GM23338 (cell line): Measurements from ENCODE around the gene NCAPG. TPM values are rescaled to one million over a fixed set of nuclear protein-coding genes. Genes with fewer than 3 reads are reported as not detected.

ENCODE experiments used
- ATAC-seq: fragments of 200-7000 bp; cut with Tn5 transposase; 3 replicates; pipeline ENCODE4 v1.9.1; 2020
- DNase-seq: peaks from one replicate; pipeline ENCODE4 v3.0.0-alpha.2; 2015; ENCODE audit warnings: low spot score
- H2AFZ ChIP-seq: fragments of 200-600 bp; sonication (generic); 2 replicates; pipeline ENCODE4 v1.8.0; 2016; ENCODE audit warnings: antibody characterized with exemption, mild to moderate bottlenecking, moderate library complexity
- H3F3A ChIP-seq: fragments of 200-600 bp; sonication (generic); replicated peaks from 2 replicates; pipeline ENCODE4 v1.8.0; 2017; ENCODE audit warnings: antibody characterized with exemption, mixed run types, low read depth
- H3K27ac ChIP-seq: fragments of 200-600 bp; sonication (generic); 2 replicates; pipeline ENCODE4 v1.6.1; 2016; ENCODE audit warnings: low read depth
- H3K27me3 ChIP-seq: fragments of 200-600 bp; sonication (generic); 2 replicates; pipeline ENCODE4 v1.8.0; 2016; ENCODE audit warnings: mild to moderate bottlenecking, mixed run types, moderate library complexity; ENCODE audit not compliant: insufficient read depth
- H3K36me3 ChIP-seq: fragments of 200-600 bp; sonication (generic); 2 replicates; pipeline ENCODE4 v1.8.0; 2016; ENCODE audit warnings: mild to moderate bottlenecking; ENCODE audit not compliant: insufficient read depth
- H3K4me1 ChIP-seq: fragments of 200-600 bp; sonication (generic); 2 replicates; pipeline ENCODE4 v1.8.0; 2016; ENCODE audit warnings: mild to moderate bottlenecking, moderate library complexity; ENCODE audit not compliant: insufficient read depth
- H3K4me2 ChIP-seq: fragments of 200-600 bp; sonication (generic); 2 replicates; pipeline ENCODE4 v1.7.1; 2017; ENCODE audit warnings: mixed run types
- H3K4me3 ChIP-seq: fragments of 200-600 bp; sonication (generic); 2 replicates; pipeline ENCODE4 v1.6.1; 2016; ENCODE audit warnings: mixed run types
- H3K79me2 ChIP-seq: fragments of 200-600 bp; sonication (generic); replicated peaks from 2 replicates; pipeline ENCODE4 v1.8.0; 2017; ENCODE audit warnings: mild to moderate bottlenecking; ENCODE audit not compliant: insufficient read depth
- H3K9me2 ChIP-seq: fragments of 200-600 bp; sonication (generic); 2 replicates; pipeline ENCODE4 v1.8.0; 2017; ENCODE audit not compliant: insufficient read depth
- H4K20me1 ChIP-seq: fragments of 200-600 bp; sonication (generic); replicated peaks from 2 replicates; pipeline ENCODE4 v1.8.0; 2017; ENCODE audit warnings: mild to moderate bottlenecking; ENCODE audit not compliant: insufficient read depth
- H3K27ac Mint-ChIP-seq: 2 replicates; pipeline ENCODE4 v1.8.0; 2020; ENCODE audit warnings: inconsistent platforms, mild to moderate bottlenecking, moderate library complexity, mixed read lengths
- H3K27me3 Mint-ChIP-seq: 3 replicates; pipeline ENCODE4 v1.8.0; 2022; ENCODE audit warnings: low read depth, mild to moderate bottlenecking, moderate library complexity, mixed read lengths, inconsistent platforms; ENCODE audit not compliant: insufficient read depth, poor library complexity
- H3K36me3 Mint-ChIP-seq: 3 replicates; pipeline ENCODE4 v1.8.0; 2021; ENCODE audit warnings: low read depth, mild to moderate bottlenecking, inconsistent platforms, moderate library complexity, mixed read lengths
- H3K4me1 Mint-ChIP-seq: 3 replicates; pipeline ENCODE4 v1.8.0; 2020; ENCODE audit warnings: mild to moderate bottlenecking, inconsistent platforms, mixed read lengths
- H3K4me3 Mint-ChIP-seq: 3 replicates; pipeline ENCODE4 v1.8.0; 2021; ENCODE audit warnings: moderate library complexity, mild to moderate bottlenecking, inconsistent platforms, mixed read lengths
- H3K9me3 Mint-ChIP-seq: 3 replicates; pipeline ENCODE4 v1.8.0; 2020; ENCODE audit warnings: moderate library complexity, mild to moderate bottlenecking, inconsistent platforms, mixed read lengths
- CREB1 ChIP-seq: fragments of 250-450 bp; sonication (Bioruptor Pico); IDR thresholded peaks from 2 replicates; pipeline ENCODE4 v1.5.0; 2020; ENCODE audit warnings: low read depth, mild to moderate bottlenecking, moderate library complexity
- EZH2 ChIP-seq: fragments of 200-600 bp; sonication (generic); IDR thresholded peaks from one replicate; pipeline ENCODE4 v1.8.0; 2017; ENCODE audit warnings: antibody characterized with exemption, mild to moderate bottlenecking, low read depth; ENCODE audit not compliant: unreplicated experiment
- EZH2phosphoT487 ChIP-seq: fragments of 200-600 bp; sonication (generic); IDR thresholded peaks from one replicate; pipeline ENCODE4 v1.8.1; 2018; ENCODE audit warnings: antibody characterized with exemption; ENCODE audit not compliant: unreplicated experiment
- JUNB ChIP-seq: IDR thresholded peaks from one replicate; pipeline ENCODE4 v1.6.1; 2016; ENCODE audit warnings: antibody characterized with exemption; ENCODE audit not compliant: unreplicated experiment
- NANOG ChIP-seq: IDR thresholded peaks from 2 replicates; pipeline ENCODE4 v1.6.1; 2016; ENCODE audit warnings: antibody characterized with exemption, borderline replicate concordance
- POLR2AphosphoS5 ChIP-seq: IDR thresholded peaks from 2 replicates; pipeline ENCODE4 v1.6.1; 2016; ENCODE audit warnings: antibody characterized with exemption, low read depth
- STAT1 ChIP-seq: IDR thresholded peaks from one replicate; pipeline ENCODE4 v1.6.1; 2016; ENCODE audit warnings: antibody characterized with exemption; ENCODE audit not compliant: unreplicated experiment
- ZNF114 ChIP-seq: fragments of 250-450 bp; sonication (Bioruptor Pico); IDR thresholded peaks from 2 replicates; pipeline ENCODE4 v1.5.0; 2020; ENCODE audit warnings: mild to moderate bottlenecking, moderate library complexity
- ZNF331 ChIP-seq: fragments of 250-450 bp; sonication (Bioruptor Pico); IDR thresholded peaks from 2 replicates; pipeline ENCODE4 v1.5.0; 2020; ENCODE audit warnings: low read depth, mild to moderate bottlenecking, moderate library complexity
- polyA plus RNA-seq: library from polyadenylated mRNA; unstranded; fragments of >200 nt; fragmentation: Nextera tagmentation; extraction: Ambion mirVana; gene quantifications from 2 replicates; pipeline ENCODE4 v1.2.1, GENCODE V29; 2016
- total RNA-seq: library from RNA; depleted of rRNA; stranded (reverse); fragments of >200 nt; shearing (Covaris generic); gene quantifications from 2 replicates; pipeline ENCODE4 v1.2.3, GENCODE V29; 2014
- TF ChIP-seq, protein P1 (sequence below), 2 experiments: fragments of 200-600 bp in 1 of 2; sonication (generic) in 1 of 2; conservative IDR thresholded peaks; 2 replicates each; pipeline versions ENCODE4 v1.5.1 to v1.6.1; 2016 to 2017; ENCODE audit warnings: antibody characterized with exemption in 2 of 2, low read depth in 2 of 2, mild to moderate bottlenecking in 2 of 2, moderate library complexity in 1 of 2
- TF ChIP-seq, protein P2 (sequence below): IDR thresholded peaks from one replicate; pipeline ENCODE4 v1.6.1; 2018; ENCODE audit warnings: antibody characterized with exemption; ENCODE audit not compliant: unreplicated experiment
- TF ChIP-seq, protein P3 (sequence below): IDR thresholded peaks from 2 replicates; pipeline ENCODE4 v1.6.1; 2016; ENCODE audit warnings: antibody characterized with exemption
- TF ChIP-seq, protein P4 (sequence below): fragments of 250-450 bp; sonication (Bioruptor Pico); IDR thresholded peaks from 2 replicates; pipeline ENCODE4 v1.5.0; 2020; ENCODE audit warnings: mild to moderate bottlenecking, moderate library complexity

Gene NCAPG
- total and polyA plus RNA-seq, 2 experiments from 2014 or later = 24.4 to 45.8 TPM

DNA sequence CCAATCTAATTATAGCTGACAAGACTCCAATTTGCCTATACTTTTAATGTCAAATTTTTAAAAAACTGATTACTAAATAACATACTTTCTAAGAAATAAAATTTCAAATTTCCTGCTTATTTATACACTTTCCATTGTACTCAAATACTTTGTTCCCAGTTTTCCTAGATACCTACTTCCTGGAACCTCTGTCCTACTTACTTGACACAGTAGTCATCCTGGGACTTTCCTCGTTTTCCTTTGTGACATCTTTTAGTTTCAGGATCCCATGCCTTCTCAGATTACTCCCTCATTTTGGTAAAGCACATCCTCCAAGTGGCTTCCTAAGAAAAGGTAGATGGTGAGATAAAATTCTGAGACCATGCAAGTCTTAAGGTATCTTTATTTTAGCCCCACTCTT, 16.0 kb upstream of the NCAPG start:
- Mint-ChIP-seq H3K27me3 (no peaks in the 10 kb centered on the region), H3K27ac (no peak overlapping the region), H3K9me3 (peaks cover 3% of the 10 kb centered on the region; the same call in 1 of the 3 replicates), H3K36me3 (peaks cover 22% of the 10 kb centered on the region; the same call in 2 of the 3 replicates), H3K4me1 (no peaks in the 10 kb centered on the region), H3K4me3 (no peak overlapping the region)
- H4K20me1 ChIP-seq = no peaks in the 10 kb centered on the region; the same call in 1 of the 2 replicates
- no peak overlapping the region for H3K27ac ChIP-seq
- H3K9me2 ChIP-seq = no peaks in the 10 kb centered on the region
- H3K4me3 ChIP-seq = no peak overlapping the region
- no peaks in the 10 kb centered on the region for H3K4me1 ChIP-seq
- TF ChIP-seq, protein P1, sequence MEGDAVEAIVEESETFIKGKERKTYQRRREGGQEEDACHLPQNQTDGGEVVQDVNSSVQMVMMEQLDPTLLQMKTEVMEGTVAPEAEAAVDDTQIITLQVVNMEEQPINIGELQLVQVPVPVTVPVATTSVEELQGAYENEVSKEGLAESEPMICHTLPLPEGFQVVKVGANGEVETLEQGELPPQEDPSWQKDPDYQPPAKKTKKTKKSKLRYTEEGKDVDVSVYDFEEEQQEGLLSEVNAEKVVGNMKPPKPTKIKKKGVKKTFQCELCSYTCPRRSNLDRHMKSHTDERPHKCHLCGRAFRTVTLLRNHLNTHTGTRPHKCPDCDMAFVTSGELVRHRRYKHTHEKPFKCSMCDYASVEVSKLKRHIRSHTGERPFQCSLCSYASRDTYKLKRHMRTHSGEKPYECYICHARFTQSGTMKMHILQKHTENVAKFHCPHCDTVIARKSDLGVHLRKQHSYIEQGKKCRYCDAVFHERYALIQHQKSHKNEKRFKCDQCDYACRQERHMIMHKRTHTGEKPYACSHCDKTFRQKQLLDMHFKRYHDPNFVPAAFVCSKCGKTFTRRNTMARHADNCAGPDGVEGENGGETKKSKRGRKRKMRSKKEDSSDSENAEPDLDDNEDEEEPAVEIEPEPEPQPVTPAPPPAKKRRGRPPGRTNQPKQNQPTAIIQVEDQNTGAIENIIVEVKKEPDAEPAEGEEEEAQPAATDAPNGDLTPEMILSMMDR (conservative IDR thresholded peaks at IDR 0.05; ENCODE audit: low read depth in 2 of 2) = no peak
- TF ChIP-seq, protein P2, sequence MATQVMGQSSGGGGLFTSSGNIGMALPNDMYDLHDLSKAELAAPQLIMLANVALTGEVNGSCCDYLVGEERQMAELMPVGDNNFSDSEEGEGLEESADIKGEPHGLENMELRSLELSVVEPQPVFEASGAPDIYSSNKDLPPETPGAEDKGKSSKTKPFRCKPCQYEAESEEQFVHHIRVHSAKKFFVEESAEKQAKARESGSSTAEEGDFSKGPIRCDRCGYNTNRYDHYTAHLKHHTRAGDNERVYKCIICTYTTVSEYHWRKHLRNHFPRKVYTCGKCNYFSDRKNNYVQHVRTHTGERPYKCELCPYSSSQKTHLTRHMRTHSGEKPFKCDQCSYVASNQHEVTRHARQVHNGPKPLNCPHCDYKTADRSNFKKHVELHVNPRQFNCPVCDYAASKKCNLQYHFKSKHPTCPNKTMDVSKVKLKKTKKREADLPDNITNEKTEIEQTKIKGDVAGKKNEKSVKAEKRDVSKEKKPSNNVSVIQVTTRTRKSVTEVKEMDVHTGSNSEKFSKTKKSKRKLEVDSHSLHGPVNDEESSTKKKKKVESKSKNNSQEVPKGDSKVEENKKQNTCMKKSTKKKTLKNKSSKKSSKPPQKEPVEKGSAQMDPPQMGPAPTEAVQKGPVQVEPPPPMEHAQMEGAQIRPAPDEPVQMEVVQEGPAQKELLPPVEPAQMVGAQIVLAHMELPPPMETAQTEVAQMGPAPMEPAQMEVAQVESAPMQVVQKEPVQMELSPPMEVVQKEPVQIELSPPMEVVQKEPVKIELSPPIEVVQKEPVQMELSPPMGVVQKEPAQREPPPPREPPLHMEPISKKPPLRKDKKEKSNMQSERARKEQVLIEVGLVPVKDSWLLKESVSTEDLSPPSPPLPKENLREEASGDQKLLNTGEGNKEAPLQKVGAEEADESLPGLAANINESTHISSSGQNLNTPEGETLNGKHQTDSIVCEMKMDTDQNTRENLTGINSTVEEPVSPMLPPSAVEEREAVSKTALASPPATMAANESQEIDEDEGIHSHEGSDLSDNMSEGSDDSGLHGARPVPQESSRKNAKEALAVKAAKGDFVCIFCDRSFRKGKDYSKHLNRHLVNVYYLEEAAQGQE = no peak
- TF ChIP-seq ZNF114 (CRISPR knock-in tag) = no peak
- TF ChIP-seq, protein P3, sequence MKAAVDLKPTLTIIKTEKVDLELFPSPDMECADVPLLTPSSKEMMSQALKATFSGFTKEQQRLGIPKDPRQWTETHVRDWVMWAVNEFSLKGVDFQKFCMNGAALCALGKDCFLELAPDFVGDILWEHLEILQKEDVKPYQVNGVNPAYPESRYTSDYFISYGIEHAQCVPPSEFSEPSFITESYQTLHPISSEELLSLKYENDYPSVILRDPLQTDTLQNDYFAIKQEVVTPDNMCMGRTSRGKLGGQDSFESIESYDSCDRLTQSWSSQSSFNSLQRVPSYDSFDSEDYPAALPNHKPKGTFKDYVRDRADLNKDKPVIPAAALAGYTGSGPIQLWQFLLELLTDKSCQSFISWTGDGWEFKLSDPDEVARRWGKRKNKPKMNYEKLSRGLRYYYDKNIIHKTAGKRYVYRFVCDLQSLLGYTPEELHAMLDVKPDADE = no peak
- no peak for TF ChIP-seq JUNB
- TF ChIP-seq EZH2 = no peak
- TF ChIP-seq CREB1 (CRISPR knock-in tag) = no peak
- no peak for TF ChIP-seq EZH2phosphoT487
- TF ChIP-seq POLR2AphosphoS5 = no peak
- no peak for TF ChIP-seq ZNF331 (CRISPR knock-in tag)
- no peak for TF ChIP-seq STAT1
- TF ChIP-seq NANOG = no peak
- TF ChIP-seq, protein P4, sequence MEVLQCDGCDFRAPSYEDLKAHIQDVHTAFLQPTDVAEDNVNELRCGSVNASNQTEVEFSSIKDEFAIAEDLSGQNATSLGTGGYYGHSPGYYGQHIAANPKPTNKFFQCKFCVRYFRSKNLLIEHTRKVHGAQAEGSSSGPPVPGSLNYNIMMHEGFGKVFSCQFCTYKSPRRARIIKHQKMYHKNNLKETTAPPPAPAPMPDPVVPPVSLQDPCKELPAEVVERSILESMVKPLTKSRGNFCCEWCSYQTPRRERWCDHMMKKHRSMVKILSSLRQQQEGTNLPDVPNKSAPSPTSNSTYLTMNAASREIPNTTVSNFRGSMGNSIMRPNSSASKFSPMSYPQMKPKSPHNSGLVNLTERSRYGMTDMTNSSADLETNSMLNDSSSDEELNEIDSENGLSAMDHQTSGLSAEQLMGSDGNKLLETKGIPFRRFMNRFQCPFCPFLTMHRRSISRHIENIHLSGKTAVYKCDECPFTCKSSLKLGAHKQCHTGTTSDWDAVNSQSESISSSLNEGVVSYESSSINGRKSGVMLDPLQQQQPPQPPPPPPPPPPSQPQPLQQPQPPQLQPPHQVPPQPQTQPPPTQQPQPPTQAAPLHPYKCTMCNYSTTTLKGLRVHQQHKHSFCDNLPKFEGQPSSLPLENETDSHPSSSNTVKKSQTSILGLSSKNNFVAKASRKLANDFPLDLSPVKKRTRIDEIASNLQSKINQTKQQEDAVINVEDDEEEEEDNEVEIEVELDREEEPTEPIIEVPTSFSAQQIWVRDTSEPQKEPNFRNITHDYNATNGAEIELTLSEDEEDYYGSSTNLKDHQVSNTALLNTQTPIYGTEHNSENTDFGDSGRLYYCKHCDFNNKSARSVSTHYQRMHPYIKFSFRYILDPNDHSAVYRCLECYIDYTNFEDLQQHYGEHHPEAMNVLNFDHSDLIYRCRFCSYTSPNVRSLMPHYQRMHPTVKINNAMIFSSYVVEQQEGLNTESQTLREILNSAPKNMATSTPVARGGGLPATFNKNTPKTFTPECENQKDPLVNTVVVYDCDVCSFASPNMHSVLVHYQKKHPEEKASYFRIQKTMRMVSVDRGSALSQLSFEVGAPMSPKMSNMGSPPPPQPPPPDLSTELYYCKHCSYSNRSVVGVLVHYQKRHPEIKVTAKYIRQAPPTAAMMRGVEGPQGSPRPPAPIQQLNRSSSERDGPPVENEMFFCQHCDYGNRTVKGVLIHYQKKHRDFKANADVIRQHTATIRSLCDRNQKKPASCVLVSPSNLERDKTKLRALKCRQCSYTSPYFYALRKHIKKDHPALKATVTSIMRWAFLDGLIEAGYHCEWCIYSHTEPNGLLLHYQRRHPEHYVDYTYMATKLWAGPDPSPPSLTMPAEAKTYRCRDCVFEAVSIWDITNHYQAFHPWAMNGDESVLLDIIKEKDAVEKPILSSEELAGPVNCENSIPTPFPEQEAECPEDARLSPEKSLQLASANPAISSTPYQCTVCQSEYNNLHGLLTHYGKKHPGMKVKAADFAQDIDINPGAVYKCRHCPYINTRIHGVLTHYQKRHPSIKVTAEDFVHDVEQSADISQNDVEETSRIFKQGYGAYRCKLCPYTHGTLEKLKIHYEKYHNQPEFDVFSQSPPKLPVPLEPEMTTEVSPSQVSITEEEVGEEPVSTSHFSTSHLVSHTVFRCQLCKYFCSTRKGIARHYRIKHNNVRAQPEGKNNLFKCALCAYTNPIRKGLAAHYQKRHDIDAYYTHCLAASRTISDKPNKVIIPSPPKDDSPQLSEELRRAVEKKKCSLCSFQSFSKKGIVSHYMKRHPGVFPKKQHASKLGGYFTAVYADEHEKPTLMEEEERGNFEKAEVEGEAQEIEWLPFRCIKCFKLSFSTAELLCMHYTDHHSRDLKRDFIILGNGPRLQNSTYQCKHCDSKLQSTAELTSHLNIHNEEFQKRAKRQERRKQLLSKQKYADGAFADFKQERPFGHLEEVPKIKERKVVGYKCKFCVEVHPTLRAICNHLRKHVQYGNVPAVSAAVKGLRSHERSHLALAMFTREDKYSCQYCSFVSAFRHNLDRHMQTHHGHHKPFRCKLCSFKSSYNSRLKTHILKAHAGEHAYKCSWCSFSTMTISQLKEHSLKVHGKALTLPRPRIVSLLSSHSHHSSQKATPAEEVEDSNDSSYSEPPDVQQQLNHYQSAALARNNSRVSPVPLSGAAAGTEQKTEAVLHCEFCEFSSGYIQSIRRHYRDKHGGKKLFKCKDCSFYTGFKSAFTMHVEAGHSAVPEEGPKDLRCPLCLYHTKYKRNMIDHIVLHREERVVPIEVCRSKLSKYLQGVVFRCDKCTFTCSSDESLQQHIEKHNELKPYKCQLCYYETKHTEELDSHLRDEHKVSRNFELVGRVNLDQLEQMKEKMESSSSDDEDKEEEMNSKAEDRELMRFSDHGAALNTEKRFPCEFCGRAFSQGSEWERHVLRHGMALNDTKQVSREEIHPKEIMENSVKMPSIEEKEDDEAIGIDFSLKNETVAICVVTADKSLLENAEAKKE (CRISPR knock-in tag) = no peak
- H3K79me2 ChIP-seq = no peaks in the 10 kb centered on the region
- H2AFZ ChIP-seq = no peak overlapping the region
- peaks cover 11% of the 10 kb centered on the region; the same call in 1 of the 2 replicates for H3K36me3 ChIP-seq
- no peak overlapping the region for H3K4me2 ChIP-seq
- H3K27me3 ChIP-seq = no peaks in the 10 kb centered on the region
- ATAC-seq = no peak
- DNase-seq = peak; percentile 10
- H3F3A ChIP-seq = no peaks in the 10 kb centered on the region
